HepG2 (cell line): Measurements from ENCODE around the gene DPM1.

Experiments used
- BHLHE40 ChIP-seq: IDR thresholded peaks from 2 replicates; pipeline ENCODE4 v1.6.1; 2011; ENCODE audit warnings: low read length, improper control_type of control experiment
- BRD4 ChIP-seq: sonication (generic); formaldehyde crosslinking; IDR thresholded peaks from 2 replicates; pipeline ENCODE4 v1.4.0; 2020; ENCODE audit warnings: missing genetic modification reagents
- HDAC2 ChIP-seq: sonication (generic); formaldehyde crosslinking; IDR thresholded peaks from 2 replicates; pipeline ENCODE4 v1.4.0; 2020; ENCODE audit warnings: missing genetic modification reagents
- KAT7 ChIP-seq: IDR thresholded peaks from 2 replicates; pipeline ENCODE4 v1.6.1; 2018; ENCODE audit warnings: borderline replicate concordance, missing compliant biosample characterization
- PHF8 ChIP-seq: sonication (generic); formaldehyde crosslinking; IDR thresholded peaks from 2 replicates; pipeline ENCODE4 v1.5.0; 2020; ENCODE audit warnings: missing genetic modification reagents
- POLR2A ChIP-seq, 2 experiments: IDR thresholded peaks; 2 replicates each; pipeline ENCODE4 v1.6.1; 2011; ENCODE audit warnings: low read depth in 2 of 2, low read length in 2 of 2, mild to moderate bottlenecking in 1 of 2, moderate library complexity in 1 of 2; ENCODE audit not compliant: insufficient read depth in 1 of 2
- RFX5 ChIP-seq: IDR thresholded peaks from 2 replicates; pipeline ENCODE4 v1.6.1; 2011; ENCODE audit warnings: low read depth, low read length, improper control_type of control experiment
- ZNF569 ChIP-seq: sonication (generic); formaldehyde crosslinking; IDR thresholded peaks from 2 replicates; pipeline ENCODE4 v1.5.0; 2020; ENCODE audit warnings: mild to moderate bottlenecking, missing genetic modification reagents, moderate library complexity, borderline replicate concordance
- ZNF772 ChIP-seq: sonication (generic); formaldehyde crosslinking; IDR thresholded peaks from 2 replicates; pipeline ENCODE4 v1.5.0; 2020; ENCODE audit warnings: mild to moderate bottlenecking, missing genetic modification reagents
- TF ChIP-seq, protein P1 (sequence below): sonication (generic); formaldehyde crosslinking; IDR thresholded peaks from 2 replicates; pipeline ENCODE4 v1.4.0; 2020; ENCODE audit warnings: mild to moderate bottlenecking, missing genetic modification reagents
- TF ChIP-seq, protein P2 (sequence below): sonication (generic); formaldehyde crosslinking; IDR thresholded peaks from 2 replicates; pipeline ENCODE4 v1.5.0; 2020; ENCODE audit warnings: mild to moderate bottlenecking, missing genetic modification reagents, moderate library complexity
- TF ChIP-seq, protein P3 (sequence below): sonication (generic); formaldehyde crosslinking; IDR thresholded peaks from 2 replicates; pipeline ENCODE4 v1.8.0; 2022; ENCODE audit warnings: mild to moderate bottlenecking, missing genetic modification reagents; ENCODE audit not compliant: insufficient replicate concordance

DNA sequence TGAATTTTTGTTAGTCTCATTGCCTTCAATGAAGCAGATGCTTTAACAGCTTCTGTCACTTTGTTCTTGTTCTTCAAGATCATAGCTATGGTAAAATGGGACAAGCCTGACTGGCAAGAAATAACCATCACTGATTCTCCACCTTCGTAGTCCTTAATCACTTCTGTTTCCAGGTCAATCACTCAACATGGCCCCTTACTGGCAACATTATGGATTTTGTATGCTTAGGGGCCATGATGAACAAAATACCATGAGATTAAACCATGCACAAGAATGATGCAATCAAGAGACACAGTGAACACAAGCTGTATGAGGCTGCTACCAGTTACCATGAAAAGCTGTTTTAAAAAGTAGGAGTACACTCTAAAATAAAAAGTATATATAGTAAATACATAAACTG is 59.9 kb downstream of the DPM1 start:
- TF ChIP-seq RFX5, result no peak
- TF ChIP-seq, protein P1, sequence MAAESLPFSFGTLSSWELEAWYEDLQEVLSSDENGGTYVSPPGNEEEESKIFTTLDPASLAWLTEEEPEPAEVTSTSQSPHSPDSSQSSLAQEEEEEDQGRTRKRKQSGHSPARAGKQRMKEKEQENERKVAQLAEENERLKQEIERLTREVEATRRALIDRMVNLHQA (CRISPR knock-in tag), result no peak
- TF ChIP-seq, protein P2, sequence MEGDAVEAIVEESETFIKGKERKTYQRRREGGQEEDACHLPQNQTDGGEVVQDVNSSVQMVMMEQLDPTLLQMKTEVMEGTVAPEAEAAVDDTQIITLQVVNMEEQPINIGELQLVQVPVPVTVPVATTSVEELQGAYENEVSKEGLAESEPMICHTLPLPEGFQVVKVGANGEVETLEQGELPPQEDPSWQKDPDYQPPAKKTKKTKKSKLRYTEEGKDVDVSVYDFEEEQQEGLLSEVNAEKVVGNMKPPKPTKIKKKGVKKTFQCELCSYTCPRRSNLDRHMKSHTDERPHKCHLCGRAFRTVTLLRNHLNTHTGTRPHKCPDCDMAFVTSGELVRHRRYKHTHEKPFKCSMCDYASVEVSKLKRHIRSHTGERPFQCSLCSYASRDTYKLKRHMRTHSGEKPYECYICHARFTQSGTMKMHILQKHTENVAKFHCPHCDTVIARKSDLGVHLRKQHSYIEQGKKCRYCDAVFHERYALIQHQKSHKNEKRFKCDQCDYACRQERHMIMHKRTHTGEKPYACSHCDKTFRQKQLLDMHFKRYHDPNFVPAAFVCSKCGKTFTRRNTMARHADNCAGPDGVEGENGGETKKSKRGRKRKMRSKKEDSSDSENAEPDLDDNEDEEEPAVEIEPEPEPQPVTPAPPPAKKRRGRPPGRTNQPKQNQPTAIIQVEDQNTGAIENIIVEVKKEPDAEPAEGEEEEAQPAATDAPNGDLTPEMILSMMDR (CRISPR knock-in tag), result no peak
- TF ChIP-seq HDAC2, result no peak
- no peak for TF ChIP-seq POLR2A (IDR thresholded peaks at IDR 0.05; ENCODE audit: insufficient read depth in 1 of 2, low read depth in 2 of 2, low read length in 2 of 2)
- TF ChIP-seq BRD4 (CRISPR knock-in tag), result no peak
- no peak for TF ChIP-seq BHLHE40
- TF ChIP-seq ZNF772 (CRISPR knock-in tag), result no peak
- no peak for TF ChIP-seq PHF8
- no peak for TF ChIP-seq ZNF569 (CRISPR knock-in tag)
- TF ChIP-seq, protein P3, sequence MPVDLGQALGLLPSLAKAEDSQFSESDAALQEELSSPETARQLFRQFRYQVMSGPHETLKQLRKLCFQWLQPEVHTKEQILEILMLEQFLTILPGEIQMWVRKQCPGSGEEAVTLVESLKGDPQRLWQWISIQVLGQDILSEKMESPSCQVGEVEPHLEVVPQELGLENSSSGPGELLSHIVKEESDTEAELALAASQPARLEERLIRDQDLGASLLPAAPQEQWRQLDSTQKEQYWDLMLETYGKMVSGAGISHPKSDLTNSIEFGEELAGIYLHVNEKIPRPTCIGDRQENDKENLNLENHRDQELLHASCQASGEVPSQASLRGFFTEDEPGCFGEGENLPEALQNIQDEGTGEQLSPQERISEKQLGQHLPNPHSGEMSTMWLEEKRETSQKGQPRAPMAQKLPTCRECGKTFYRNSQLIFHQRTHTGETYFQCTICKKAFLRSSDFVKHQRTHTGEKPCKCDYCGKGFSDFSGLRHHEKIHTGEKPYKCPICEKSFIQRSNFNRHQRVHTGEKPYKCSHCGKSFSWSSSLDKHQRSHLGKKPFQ (CRISPR knock-in tag), result no peak
- TF ChIP-seq KAT7 (CRISPR knock-in tag), result no peak
